ENCODE measurements around the gene DLEC1.
"Not testable (repeated sequence)": the region's sequence is repeated elsewhere in the genome, so short reads cannot be mapped to it uniquely, and the experiment has no call there.

DLEC1 gene

GRCh38 chr3:38018296-38019266 lies 20.4 kb upstream of the DLEC1 start:
- no peak for DNase-seq

- DNase-seq: no peak
Observed at GRCh38 chr3:38019658-38020341, 19.2 kb upstream of the DLEC1 start.

- no peak for DNase-seq
Observed at GRCh38 chr3:38020342-38020726, 18.7 kb upstream of the DLEC1 start.

GRCh38 chr3:38021196-38021595 lies 17.8 kb upstream of the DLEC1 start:
- no peak for DNase-seq

- no peak for DNase-seq
Observed at GRCh38 chr3:38022301-38022700, 16.7 kb upstream of the DLEC1 start.

- DNase-seq: no peak
Observed at GRCh38 chr3:38022896-38023709, 15.9 kb upstream of the DLEC1 start.

GRCh38 chr3:38026856-38027255 lies 12.2 kb upstream of the DLEC1 start:
- no peak for DNase-seq

GRCh38 chr3:38027466-38028465 lies 11.2 kb upstream of the DLEC1 start:
- DNase-seq: no peak

- DNase-seq: no peak
Observed at GRCh38 chr3:38028621-38029361, 10.2 kb upstream of the DLEC1 start.

- DNase-seq: no peak
Observed at GRCh38 chr3:38029400-38030125, 9.4 kb upstream of the DLEC1 start, which contains the start of gene PLCD1. PLCD1 (minus strand) TSS chr3:38029642; CDS start chr3:38029539, 103 bp downstream.

GRCh38 chr3:38030126-38031021 lies 8.6 kb upstream of the DLEC1 start:
- no peak for DNase-seq

GRCh38 chr3:38031022-38031994 lies 7.7 kb upstream of the DLEC1 start:
- no peak for DNase-seq

GRCh38 chr3:38032328-38032865 lies 6.6 kb upstream of the DLEC1 start:
- no peak for DNase-seq

GRCh38 chr3:38033586-38033985 lies 5.4 kb upstream of the DLEC1 start:
- DNase-seq: not testable (repeated sequence)

- DNase-seq: not testable (repeated sequence)
Observed at GRCh38 chr3:38034335-38034734, 4.7 kb upstream of the DLEC1 start.

- DNase-seq: no peak
Observed at GRCh38 chr3:38036286-38036685, 2.7 kb upstream of the DLEC1 start.

GRCh38 chr3:38036906-38037305 lies 2.1 kb upstream of the DLEC1 start:
- no peak for DNase-seq

All from AML-193 (cell line).